HFF-Myc (cell line): Measurements from ENCODE around the gene TSPOAP1.

ENCODE experiments used
- DNase-seq: peaks from one replicate; pipeline ENCODE4 v3.0.0-alpha.2; 2011; ENCODE audit warnings: low read depth; ENCODE audit errors: extremely low read depth
- H3K4me3 ChIP-seq: replicated peaks from 2 replicates; pipeline ENCODE4 v1.5.1; 2011; ENCODE audit warnings: low read depth, mild to moderate bottlenecking, control low read depth, low read length
- CTCF ChIP-seq: IDR thresholded peaks from 2 replicates; pipeline ENCODE4 v1.5.1; 2012; ENCODE audit warnings: mild to moderate bottlenecking, low read depth, low read length, control low read depth; ENCODE audit errors: missing control alignments

The TSPOAP1 gene

GRCh38 chr17:58335779-58336455 is 7.3 kb upstream of the TSPOAP1 start:
- no peak for DNase-seq

GRCh38 chr17:58335061-58335731 is 6.6 kb upstream of the TSPOAP1 start:
- H3K4me3 ChIP-seq: no peak overlapping the region
- no peak for TF ChIP-seq CTCF
- no peak for DNase-seq

More at GRCh38 chr17:58335779-58336455, 7.3 kb upstream of the TSPOAP1 start:
- no peak overlapping the region for H3K4me3 ChIP-seq
- no peak for TF ChIP-seq CTCF

GRCh38 chr17:58334661-58335060 is 6.1 kb upstream of the TSPOAP1 start:
- no peak overlapping the region for H3K4me3 ChIP-seq
- no peak for DNase-seq

GRCh38 chr17:58334256-58334655 is 5.7 kb upstream of the TSPOAP1 start:
- no peak for TF ChIP-seq CTCF
- no peak overlapping the region for H3K4me3 ChIP-seq
- no peak for DNase-seq

More at GRCh38 chr17:58334661-58335060, 6.1 kb upstream of the TSPOAP1 start:
- TF ChIP-seq CTCF: no peak

GRCh38 chr17:58333736-58334207 is 5.2 kb upstream of the TSPOAP1 start:
- no peak overlapping the region for H3K4me3 ChIP-seq
- DNase-seq: no peak
- no peak for TF ChIP-seq CTCF

- no peak for DNase-seq
- no peak for TF ChIP-seq CTCF
- no peak overlapping the region for H3K4me3 ChIP-seq
Measured at GRCh38 chr17:58332778-58333735, 4.5 kb upstream of the TSPOAP1 start.
